ENCODE measurements around the gene ACADSB.
A peak's percentile ranks its signal among the peaks of the same experiment; 100 is the strongest.

ACADSB gene

DNA sequence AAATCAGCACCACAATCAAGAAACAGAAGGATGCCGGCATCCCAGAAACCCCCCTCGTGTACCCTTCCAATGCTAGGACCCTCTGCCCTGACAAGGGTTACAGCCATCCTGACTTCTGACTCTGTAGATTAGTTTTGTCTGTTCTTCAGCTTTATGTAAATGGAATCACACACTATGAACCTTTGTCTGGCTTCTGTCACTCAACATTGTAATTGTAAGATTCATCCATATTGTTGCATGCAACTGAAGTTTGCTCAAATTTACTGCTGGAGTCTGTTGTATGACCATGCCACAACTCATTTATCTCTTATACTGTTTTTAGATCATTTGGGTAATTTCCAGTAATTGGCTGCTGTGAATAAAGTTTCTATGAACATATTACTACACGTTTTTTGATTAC, 8.7 kb upstream of the ACADSB start:
- no peak overlapping the region for H2AFZ ChIP-seq (ENCODE audit: insufficient read depth, low read length, poor library complexity)
- H3K27me3 ChIP-seq (ENCODE audit: insufficient read depth, low read length) = no peaks in the 10 kb centered on the region
- no peaks in the 10 kb centered on the region for H3K4me1 ChIP-seq (ENCODE audit: control insufficient read depth in 1 of 2, insufficient read depth in 2 of 2, low read length in 2 of 2)
- no peak for DNase-seq
- no peaks in the 10 kb centered on the region for H3K79me2 ChIP-seq (ENCODE audit: control insufficient read depth, insufficient read depth, low read length, poor library complexity)
- H4K12ac ChIP-seq (ENCODE audit: low read depth, low read length) = no peak overlapping the region
- H4K91ac ChIP-seq (ENCODE audit: low read depth, low read length) = no peak overlapping the region
- H3K4ac ChIP-seq (ENCODE audit: low read depth, low read length) = no peak overlapping the region
- peaks cover 0 to 7% of the 10 kb centered on the region in 2 experiments for H3K36me3 ChIP-seq (ENCODE audit: control insufficient read depth in 1 of 2, insufficient read depth in 2 of 2, low read length in 2 of 2)
- no peaks in the 10 kb centered on the region for H3K79me1 ChIP-seq (ENCODE audit: low read length)
- H3K4me2 ChIP-seq (ENCODE audit: low read length) = no peak overlapping the region
- H3K4me3 ChIP-seq (ENCODE audit: low read depth, low read length) = no peak overlapping the region
- no peak overlapping the region for H3K27ac ChIP-seq (ENCODE audit: low read depth, low read length)
- no peak overlapping the region for H3K23ac ChIP-seq (ENCODE audit: low read length)
- no peak overlapping the region for H4K8ac ChIP-seq (ENCODE audit: low read depth, low read length)
- no peak overlapping the region for H3K18ac ChIP-seq (ENCODE audit: low read length)
- no CpG with 5 or more reads among the region's 3 CpGs for WGBS (ENCODE audit: extremely low coverage, insufficient coverage, insufficient read length)
- no peak overlapping the region for H3K14ac ChIP-seq (ENCODE audit: low read length)
- no peak overlapping the region for H2BK5ac ChIP-seq (ENCODE audit: low read depth, low read length, poor library complexity)
- H2BK12ac ChIP-seq (ENCODE audit: low read length) = no peak overlapping the region
- no peak overlapping the region for H3K9ac ChIP-seq (ENCODE audit: low read length)
- H2BK120ac ChIP-seq (ENCODE audit: insufficient read depth, low read length, poor library complexity) = no peak overlapping the region
- no peak overlapping the region for H2AK5ac ChIP-seq (ENCODE audit: low read length)
- no peaks in the 10 kb centered on the region for H3K9me3 ChIP-seq (ENCODE audit: insufficient read depth, low read depth, low read length)

GRCh38 chr10:123001370-123001769, 7.4 kb upstream of the ACADSB start:
- no peak overlapping the region for H2BK12ac ChIP-seq (ENCODE audit: low read length)
- H3K79me2 ChIP-seq (ENCODE audit: control insufficient read depth, insufficient read depth, low read length, poor library complexity) = no peaks in the 10 kb centered on the region
- H3K36me3 ChIP-seq (ENCODE audit: control insufficient read depth in 1 of 2, insufficient read depth in 2 of 2, low read length in 2 of 2) = peaks cover 0 to 3% of the 10 kb centered on the region in 2 experiments
- no peaks in the 10 kb centered on the region for H3K4me1 ChIP-seq (ENCODE audit: control insufficient read depth in 1 of 2, insufficient read depth in 2 of 2, low read length in 2 of 2)
- no peak overlapping the region for H3K9ac ChIP-seq (ENCODE audit: low read length)
- no peak overlapping the region for H3K18ac ChIP-seq (ENCODE audit: low read length)
- no peak overlapping the region for H2AK5ac ChIP-seq (ENCODE audit: low read length)
- H3K79me1 ChIP-seq (ENCODE audit: low read length) = no peaks in the 10 kb centered on the region
- no peak overlapping the region for H2AFZ ChIP-seq (ENCODE audit: insufficient read depth, low read length, poor library complexity)
- H3K27ac ChIP-seq (ENCODE audit: low read depth, low read length) = no peak overlapping the region
- no peak overlapping the region for H3K4me3 ChIP-seq (ENCODE audit: low read depth, low read length)
- no peak overlapping the region for H3K14ac ChIP-seq (ENCODE audit: low read length)
- no peak overlapping the region for H2BK120ac ChIP-seq (ENCODE audit: insufficient read depth, low read length, poor library complexity)
- H4K91ac ChIP-seq (ENCODE audit: low read depth, low read length) = no peak overlapping the region
- no peak for DNase-seq
- no peaks in the 10 kb centered on the region for H3K27me3 ChIP-seq (ENCODE audit: insufficient read depth, low read length)
- no peaks in the 10 kb centered on the region for H3K9me3 ChIP-seq (ENCODE audit: insufficient read depth, low read depth, low read length)
- no peak overlapping the region for H3K4me2 ChIP-seq (ENCODE audit: low read length)
- WGBS (ENCODE audit: extremely low coverage, insufficient coverage, insufficient read length) = no CpG with 5 or more reads among the region's 2 CpGs
- H2BK5ac ChIP-seq (ENCODE audit: low read depth, low read length, poor library complexity) = no peak overlapping the region
- no peak overlapping the region for H3K4ac ChIP-seq (ENCODE audit: low read depth, low read length)
- H4K8ac ChIP-seq (ENCODE audit: low read depth, low read length) = no peak overlapping the region
- no peak overlapping the region for H3K23ac ChIP-seq (ENCODE audit: low read length)
- H4K12ac ChIP-seq (ENCODE audit: low read depth, low read length) = no peak overlapping the region

- no peak overlapping the region for H2BK12ac ChIP-seq (ENCODE audit: low read length)
- H3K79me1 ChIP-seq (ENCODE audit: low read length) = peaks cover 7% of the 10 kb centered on the region
- no peak overlapping the region for H3K4ac ChIP-seq (ENCODE audit: low read depth, low read length)
- peaks cover 11% of the 10 kb centered on the region for H3K79me2 ChIP-seq (ENCODE audit: control insufficient read depth, insufficient read depth, low read length, poor library complexity)
- no peak overlapping the region for H4K8ac ChIP-seq (ENCODE audit: low read depth, low read length)
- H3K4me2 ChIP-seq (ENCODE audit: low read length) = no peak overlapping the region
- no peak for DNase-seq
- H3K4me3 ChIP-seq (ENCODE audit: low read depth, low read length) = no peak overlapping the region
- H3K36me3 ChIP-seq (ENCODE audit: control insufficient read depth in 1 of 2, insufficient read depth in 2 of 2, low read length in 2 of 2) = no peaks in the 10 kb centered on the region
- H3K9ac ChIP-seq (ENCODE audit: low read length) = no peak overlapping the region
- H2BK120ac ChIP-seq (ENCODE audit: insufficient read depth, low read length, poor library complexity) = no peak overlapping the region
- no peak overlapping the region for H2AK5ac ChIP-seq (ENCODE audit: low read length)
- no peak overlapping the region for H3K27ac ChIP-seq (ENCODE audit: low read depth, low read length)
- peaks cover 2% of the 10 kb centered on the region for H3K9me3 ChIP-seq (ENCODE audit: insufficient read depth, low read depth, low read length)
- H2BK5ac ChIP-seq (ENCODE audit: low read depth, low read length, poor library complexity) = no peak overlapping the region
- H3K18ac ChIP-seq (ENCODE audit: low read length) = no peak overlapping the region
- H4K91ac ChIP-seq (ENCODE audit: low read depth, low read length) = no peak overlapping the region
- H3K4me1 ChIP-seq (ENCODE audit: control insufficient read depth in 1 of 2, insufficient read depth in 2 of 2, low read length in 2 of 2) = peaks cover 0 to 2% of the 10 kb centered on the region in 2 experiments
- H3K14ac ChIP-seq (ENCODE audit: low read length) = no peak overlapping the region
- H2AFZ ChIP-seq (ENCODE audit: insufficient read depth, low read length, poor library complexity) = no peak overlapping the region
- no peak overlapping the region for H4K12ac ChIP-seq (ENCODE audit: low read depth, low read length)
- no peaks in the 10 kb centered on the region for H3K27me3 ChIP-seq (ENCODE audit: insufficient read depth, low read length)
- H3K23ac ChIP-seq (ENCODE audit: low read length) = no peak overlapping the region
- whole genome bisulfite sequencing (ENCODE audit: extremely low coverage, insufficient coverage, insufficient read length) = no CpG with 5 or more reads among the region's 2 CpGs
Observed at GRCh38 chr10:123004298-123004697, 4.5 kb upstream of the ACADSB start.

DNA sequence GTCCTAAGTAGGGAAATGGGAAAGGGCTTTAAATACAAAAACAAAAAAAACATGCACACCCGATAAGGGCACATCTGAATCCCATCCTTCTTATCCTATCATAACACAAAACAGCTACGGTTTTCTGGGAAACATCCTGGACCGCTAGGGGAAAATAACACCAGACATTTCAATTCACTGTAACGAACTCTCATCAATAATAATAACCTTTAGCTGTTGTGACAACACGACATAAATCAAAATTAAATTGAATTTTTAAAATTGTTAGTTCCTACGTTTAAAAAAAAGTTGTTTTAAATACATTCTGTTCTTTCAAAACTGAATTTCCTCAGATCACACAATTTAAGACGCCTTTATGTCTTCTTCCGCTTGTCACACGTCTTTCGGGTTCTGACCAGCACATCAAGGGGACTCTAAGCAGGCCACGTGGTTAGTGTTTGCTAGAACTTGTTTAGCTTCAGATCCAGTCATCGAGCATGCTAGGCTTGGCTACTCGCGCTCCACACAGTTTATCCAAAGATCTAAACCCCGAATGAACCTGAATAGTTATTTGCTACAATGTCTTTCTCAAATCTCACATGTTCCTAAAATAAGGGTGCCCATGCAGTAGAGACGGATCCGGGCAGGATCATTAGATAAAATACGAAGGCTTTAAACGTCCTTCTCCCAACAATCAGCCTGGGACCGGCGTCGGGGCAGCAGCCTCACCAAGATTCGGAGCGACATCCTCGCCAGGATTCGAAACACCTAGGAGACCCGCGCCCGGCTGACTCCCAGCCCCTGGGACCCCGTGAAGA, 1.1 kb upstream of the ACADSB start:
- peaks cover 2% of the 10 kb centered on the region for H3K9me3 ChIP-seq (ENCODE audit: insufficient read depth, low read depth, low read length)
- H3K14ac ChIP-seq (ENCODE audit: low read length) = no peak overlapping the region
- H2AK5ac ChIP-seq (ENCODE audit: low read length) = peak overlapping the region; percentile 30
- peak overlapping the region; percentile 69 for H3K4ac ChIP-seq (ENCODE audit: low read depth, low read length)
- peak overlapping the region; percentile 85 for H3K9ac ChIP-seq (ENCODE audit: low read length)
- no peaks in the 10 kb centered on the region for H3K27me3 ChIP-seq (ENCODE audit: insufficient read depth, low read length)
- H4K8ac ChIP-seq (ENCODE audit: low read depth, low read length) = peak overlapping the region; percentile 87
- peak overlapping the region; percentile 85 for H4K91ac ChIP-seq (ENCODE audit: low read depth, low read length)
- peak overlapping the region; percentile 75 for H2BK5ac ChIP-seq (ENCODE audit: low read depth, low read length, poor library complexity)
- H2AFZ ChIP-seq (ENCODE audit: insufficient read depth, low read length, poor library complexity) = peak overlapping the region; percentile 97
- H3K27ac ChIP-seq (ENCODE audit: low read depth, low read length) = no peak overlapping the region
- peak overlapping the region; percentile 67 for H2BK120ac ChIP-seq (ENCODE audit: insufficient read depth, low read length, poor library complexity)
- H3K23ac ChIP-seq (ENCODE audit: low read length) = no peak overlapping the region
- peaks cover 7% of the 10 kb centered on the region for H3K79me1 ChIP-seq (ENCODE audit: low read length)
- peak; percentile 43 to 64 for DNase-seq
- H4K12ac ChIP-seq (ENCODE audit: low read depth, low read length) = peak overlapping the region; percentile 95
- peaks cover 11% of the 10 kb centered on the region for H3K79me2 ChIP-seq (ENCODE audit: control insufficient read depth, insufficient read depth, low read length, poor library complexity)
- H2BK12ac ChIP-seq (ENCODE audit: low read length) = no peak overlapping the region
- H3K4me2 ChIP-seq (ENCODE audit: low read length) = peak overlapping the region; percentile 98
- peaks cover 0 to 5% of the 10 kb centered on the region in 2 experiments for H3K4me1 ChIP-seq (ENCODE audit: control insufficient read depth in 1 of 2, insufficient read depth in 2 of 2, low read length in 2 of 2)
- peak overlapping the region; percentile 98 for H3K4me3 ChIP-seq (ENCODE audit: low read depth, low read length)
- no peaks in the 10 kb centered on the region for H3K36me3 ChIP-seq (ENCODE audit: control insufficient read depth in 1 of 2, insufficient read depth in 2 of 2, low read length in 2 of 2)
- no CpG with 5 or more reads among the region's 30 CpGs for WGBS (ENCODE audit: extremely low coverage, insufficient coverage, insufficient read length)
- H3K18ac ChIP-seq (ENCODE audit: low read length) = peak overlapping the region; percentile 82

Measured in trophoblast cell (in vitro differentiated cells and primary cell).